HEK293 (cell line): ENCODE measurements around the gene NUCB2.

ENCODE experiments used
- CTCF ChIA-PET: fragments of 350-600 bp; formaldehyde crosslinking; extraction: SDS; loops from one replicate; lab custom pipeline; 2021; ENCODE audit warnings: antibody characterized with exemption; lab: Yijun Ruan, JAX
- POLR2A ChIA-PET: fragments of 300-600 bp; formaldehyde crosslinking; extraction: SDS; loops from one replicate; lab custom pipeline; 2020; ENCODE audit warnings: antibody characterized with exemption, inconsistent platforms; lab: Yijun Ruan, JAX
- H3K27ac ChIP-seq: fragments of 200-500 bp; sonication (Bioruptor generic); 2 replicates; pipeline ENCODE4 v1.5.1; 2014; ENCODE audit warnings: low read depth, low read length, control low read depth, inconsistent platforms; ENCODE audit errors: extremely low read depth
- H3K36me3 ChIP-seq, 2 experiments: fragments of 200-500 bp in 1 of 2; sonication (Bioruptor generic) in 1 of 2; 1 replicate in 1 of 2; 2 replicates in 1 of 2; pipeline ENCODE4 v1.5.1; 2014 to 2017; ENCODE audit warnings: inconsistent platforms in 2 of 2, low read length in 2 of 2; ENCODE audit not compliant: control insufficient read depth in 2 of 2, insufficient read depth in 1 of 2
- H3K4me1 ChIP-seq: fragments of 200-500 bp; sonication (Bioruptor generic); 2 replicates; pipeline ENCODE4 v1.5.1; 2014; ENCODE audit warnings: mild to moderate bottlenecking, low read length, inconsistent platforms; ENCODE audit not compliant: control insufficient read depth, insufficient read depth
- H3K4me3 ChIP-seq: 2 replicates; pipeline ENCODE4 v1.5.1; 2011; ENCODE audit warnings: low read depth, mild to moderate bottlenecking, control low read depth, low read length, moderate library complexity
- H3K9me3 ChIP-seq: fragments of 200-500 bp; sonication (Bioruptor generic); 2 replicates; pipeline ENCODE4 v1.5.1; 2014; ENCODE audit warnings: low read depth, low read length, inconsistent platforms; ENCODE audit not compliant: control insufficient read depth, insufficient read depth
- BCL11A ChIP-seq: fragments of 450-650 bp; formaldehyde crosslinking; IDR thresholded peaks from 2 replicates; pipeline ENCODE4 v1.5.1; 2016; ENCODE audit warnings: low read depth, missing biosample characterization, missing genetic modification characterization
- FEZF1 ChIP-seq: fragments of 450-650 bp; formaldehyde crosslinking; IDR thresholded peaks from 2 replicates; pipeline ENCODE4 v1.5.1; 2016; ENCODE audit warnings: missing biosample characterization, missing genetic modification characterization
- KLF8 ChIP-seq: fragments of 450-650 bp; formaldehyde crosslinking; IDR thresholded peaks from 2 replicates; pipeline ENCODE4 v1.5.1; 2016; ENCODE audit warnings: missing biosample characterization, missing genetic modification characterization
- KLF9 ChIP-seq: fragments of 450-650 bp; formaldehyde crosslinking; IDR thresholded peaks from 2 replicates; pipeline ENCODE4 v1.5.1; 2016; ENCODE audit warnings: missing biosample characterization, missing genetic modification characterization, low read depth
- OSR2 ChIP-seq: fragments of 450-650 bp; formaldehyde crosslinking; IDR thresholded peaks from 2 replicates; pipeline ENCODE4 v1.5.1; 2016; ENCODE audit warnings: missing biosample characterization, missing genetic modification characterization
- SP3 ChIP-seq: fragments of 450-650 bp; formaldehyde crosslinking; IDR thresholded peaks from 2 replicates; pipeline ENCODE4 v1.5.1; 2016; ENCODE audit warnings: missing biosample characterization, missing genetic modification characterization
- WT1 ChIP-seq: fragments of 450-650 bp; formaldehyde crosslinking; IDR thresholded peaks from 2 replicates; pipeline ENCODE4 v1.5.1; 2016; ENCODE audit warnings: missing biosample characterization, missing genetic modification characterization
- ZNF174 ChIP-seq: fragments of 450-650 bp; formaldehyde crosslinking; IDR thresholded peaks from 2 replicates; pipeline ENCODE4 v1.5.0; 2017; ENCODE audit warnings: missing biosample characterization, mild to moderate bottlenecking, missing genetic modification characterization
- ZNF292 ChIP-seq: fragments of 450-650 bp; formaldehyde crosslinking; IDR thresholded peaks from 2 replicates; pipeline ENCODE4 v1.5.1; 2016; ENCODE audit warnings: low read depth, missing biosample characterization, missing genetic modification characterization, borderline replicate concordance
- ZNF311 ChIP-seq: fragments of 450-650 bp; formaldehyde crosslinking; IDR thresholded peaks from 2 replicates; pipeline ENCODE4 v1.5.1; 2017; ENCODE audit warnings: missing biosample characterization, missing genetic modification characterization, borderline replicate concordance
- ZNF354C ChIP-seq: fragments of 450-650 bp; formaldehyde crosslinking; IDR thresholded peaks from 2 replicates; pipeline ENCODE4 v1.5.1; 2016; ENCODE audit warnings: missing biosample characterization, missing genetic modification characterization, low read depth, borderline replicate concordance
- ZNF423 ChIP-seq: fragments of 450-650 bp; formaldehyde crosslinking; IDR thresholded peaks from 2 replicates; pipeline ENCODE4 v1.5.1; 2016; ENCODE audit warnings: missing biosample characterization, missing genetic modification characterization
- ZNF610 ChIP-seq: fragments of 450-650 bp; formaldehyde crosslinking; IDR thresholded peaks from 2 replicates; pipeline ENCODE4 v1.5.1; 2016; ENCODE audit warnings: missing biosample characterization, missing genetic modification characterization, borderline replicate concordance
- ZNF664 ChIP-seq: fragments of 450-650 bp; formaldehyde crosslinking; IDR thresholded peaks from 2 replicates; pipeline ENCODE4 v1.5.1; 2016; ENCODE audit warnings: missing biosample characterization, missing genetic modification characterization
- ZNF768 ChIP-seq: fragments of 450-650 bp; formaldehyde crosslinking; IDR thresholded peaks from 2 replicates; pipeline ENCODE4 v1.5.1; 2018; ENCODE audit warnings: missing biosample characterization, mild to moderate bottlenecking, missing genetic modification characterization
- ZSCAN16 ChIP-seq: fragments of 450-650 bp; formaldehyde crosslinking; IDR thresholded peaks from 2 replicates; pipeline ENCODE4 v1.5.1; 2016; ENCODE audit warnings: missing biosample characterization, missing genetic modification characterization
- TF ChIP-seq, protein P1 (sequence below): fragments of 450-650 bp; formaldehyde crosslinking; IDR thresholded peaks from 2 replicates; pipeline ENCODE4 v1.5.1; 2016; ENCODE audit warnings: missing biosample characterization, missing genetic modification characterization
- TF ChIP-seq, protein P2 (sequence below): fragments of 450-650 bp; formaldehyde crosslinking; IDR thresholded peaks from 2 replicates; pipeline ENCODE4 v1.5.1; 2016; ENCODE audit warnings: missing biosample characterization, missing genetic modification characterization
- TF ChIP-seq, protein P3 (sequence below): fragments of 450-650 bp; formaldehyde crosslinking; IDR thresholded peaks from 2 replicates; pipeline ENCODE4 v1.5.1; 2016; ENCODE audit warnings: missing biosample characterization, missing genetic modification characterization, borderline replicate concordance
- TF ChIP-seq, protein P4 (sequence below): fragments of 450-650 bp; formaldehyde crosslinking; IDR thresholded peaks from 2 replicates; pipeline ENCODE4 v1.5.1; 2017; ENCODE audit warnings: missing biosample characterization, missing genetic modification characterization

NUCB2 gene

DNA sequence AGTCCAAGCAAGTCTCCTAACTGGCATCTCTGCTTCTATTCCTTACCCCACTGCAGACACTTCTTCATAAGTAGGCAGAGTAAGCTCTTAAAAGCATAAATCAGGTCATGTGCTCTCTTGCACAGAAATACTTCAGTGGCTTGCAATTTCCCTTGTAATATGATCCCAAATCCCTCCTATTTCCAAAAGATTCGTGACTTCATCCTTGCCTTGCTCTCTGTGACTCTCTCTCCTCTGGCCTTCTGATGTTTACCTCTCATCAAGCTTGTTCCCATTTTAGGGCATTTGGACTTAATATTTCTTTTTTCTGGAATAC lies 37.7 kb downstream of the NUCB2 start (continued):
- TF ChIP-seq ZNF768 (tag by site-specific recombination) (no peak), ZNF423 (no peak), SP3 (tag by site-specific recombination) (no peak), ZNF664 (tag by site-specific recombination) (no peak), ZSCAN16 (no peak), KLF9 (tag by site-specific recombination) (no peak), ZNF354C (tag by site-specific recombination) (no peak), BCL11A (tag by site-specific recombination) (no peak; the same call in 1 of the 2 replicates), FEZF1 (tag by site-specific recombination) (no peak; the same call in 1 of the 2 replicates), ZNF311 (tag by site-specific recombination) (no peak), ZNF174 (tag by site-specific recombination) (no peak)
- TF ChIP-seq, protein P1, sequence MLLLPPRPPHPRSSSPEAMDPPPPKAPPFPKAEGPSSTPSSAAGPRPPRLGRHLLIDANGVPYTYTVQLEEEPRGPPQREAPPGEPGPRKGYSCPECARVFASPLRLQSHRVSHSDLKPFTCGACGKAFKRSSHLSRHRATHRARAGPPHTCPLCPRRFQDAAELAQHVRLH (tag by site-specific recombination): 0 out of 2 replicates have a peak, but pooled peaks have one; percentile 10
- TF ChIP-seq, protein P2, sequence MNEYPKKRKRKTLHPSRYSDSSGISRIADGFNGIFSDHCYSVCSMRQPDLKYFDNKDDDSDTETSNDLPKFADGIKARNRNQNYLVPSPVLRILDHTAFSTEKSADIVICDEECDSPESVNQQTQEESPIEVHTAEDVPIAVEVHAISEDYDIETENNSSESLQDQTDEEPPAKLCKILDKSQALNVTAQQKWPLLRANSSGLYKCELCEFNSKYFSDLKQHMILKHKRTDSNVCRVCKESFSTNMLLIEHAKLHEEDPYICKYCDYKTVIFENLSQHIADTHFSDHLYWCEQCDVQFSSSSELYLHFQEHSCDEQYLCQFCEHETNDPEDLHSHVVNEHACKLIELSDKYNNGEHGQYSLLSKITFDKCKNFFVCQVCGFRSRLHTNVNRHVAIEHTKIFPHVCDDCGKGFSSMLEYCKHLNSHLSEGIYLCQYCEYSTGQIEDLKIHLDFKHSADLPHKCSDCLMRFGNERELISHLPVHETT: no peak
- TF ChIP-seq, protein P3, sequence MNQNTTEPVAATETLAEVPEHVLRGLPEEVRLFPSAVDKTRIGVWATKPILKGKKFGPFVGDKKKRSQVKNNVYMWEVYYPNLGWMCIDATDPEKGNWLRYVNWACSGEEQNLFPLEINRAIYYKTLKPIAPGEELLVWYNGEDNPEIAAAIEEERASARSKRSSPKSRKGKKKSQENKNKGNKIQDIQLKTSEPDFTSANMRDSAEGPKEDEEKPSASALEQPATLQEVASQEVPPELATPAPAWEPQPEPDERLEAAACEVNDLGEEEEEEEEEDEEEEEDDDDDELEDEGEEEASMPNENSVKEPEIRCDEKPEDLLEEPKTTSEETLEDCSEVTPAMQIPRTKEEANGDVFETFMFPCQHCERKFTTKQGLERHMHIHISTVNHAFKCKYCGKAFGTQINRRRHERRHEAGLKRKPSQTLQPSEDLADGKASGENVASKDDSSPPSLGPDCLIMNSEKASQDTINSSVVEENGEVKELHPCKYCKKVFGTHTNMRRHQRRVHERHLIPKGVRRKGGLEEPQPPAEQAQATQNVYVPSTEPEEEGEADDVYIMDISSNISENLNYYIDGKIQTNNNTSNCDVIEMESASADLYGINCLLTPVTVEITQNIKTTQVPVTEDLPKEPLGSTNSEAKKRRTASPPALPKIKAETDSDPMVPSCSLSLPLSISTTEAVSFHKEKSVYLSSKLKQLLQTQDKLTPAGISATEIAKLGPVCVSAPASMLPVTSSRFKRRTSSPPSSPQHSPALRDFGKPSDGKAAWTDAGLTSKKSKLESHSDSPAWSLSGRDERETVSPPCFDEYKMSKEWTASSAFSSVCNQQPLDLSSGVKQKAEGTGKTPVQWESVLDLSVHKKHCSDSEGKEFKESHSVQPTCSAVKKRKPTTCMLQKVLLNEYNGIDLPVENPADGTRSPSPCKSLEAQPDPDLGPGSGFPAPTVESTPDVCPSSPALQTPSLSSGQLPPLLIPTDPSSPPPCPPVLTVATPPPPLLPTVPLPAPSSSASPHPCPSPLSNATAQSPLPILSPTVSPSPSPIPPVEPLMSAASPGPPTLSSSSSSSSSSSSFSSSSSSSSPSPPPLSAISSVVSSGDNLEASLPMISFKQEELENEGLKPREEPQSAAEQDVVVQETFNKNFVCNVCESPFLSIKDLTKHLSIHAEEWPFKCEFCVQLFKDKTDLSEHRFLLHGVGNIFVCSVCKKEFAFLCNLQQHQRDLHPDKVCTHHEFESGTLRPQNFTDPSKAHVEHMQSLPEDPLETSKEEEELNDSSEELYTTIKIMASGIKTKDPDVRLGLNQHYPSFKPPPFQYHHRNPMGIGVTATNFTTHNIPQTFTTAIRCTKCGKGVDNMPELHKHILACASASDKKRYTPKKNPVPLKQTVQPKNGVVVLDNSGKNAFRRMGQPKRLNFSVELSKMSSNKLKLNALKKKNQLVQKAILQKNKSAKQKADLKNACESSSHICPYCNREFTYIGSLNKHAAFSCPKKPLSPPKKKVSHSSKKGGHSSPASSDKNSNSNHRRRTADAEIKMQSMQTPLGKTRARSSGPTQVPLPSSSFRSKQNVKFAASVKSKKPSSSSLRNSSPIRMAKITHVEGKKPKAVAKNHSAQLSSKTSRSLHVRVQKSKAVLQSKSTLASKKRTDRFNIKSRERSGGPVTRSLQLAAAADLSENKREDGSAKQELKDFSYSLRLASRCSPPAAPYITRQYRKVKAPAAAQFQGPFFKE (tag by site-specific recombination): no peak
- TF ChIP-seq, protein P4, sequence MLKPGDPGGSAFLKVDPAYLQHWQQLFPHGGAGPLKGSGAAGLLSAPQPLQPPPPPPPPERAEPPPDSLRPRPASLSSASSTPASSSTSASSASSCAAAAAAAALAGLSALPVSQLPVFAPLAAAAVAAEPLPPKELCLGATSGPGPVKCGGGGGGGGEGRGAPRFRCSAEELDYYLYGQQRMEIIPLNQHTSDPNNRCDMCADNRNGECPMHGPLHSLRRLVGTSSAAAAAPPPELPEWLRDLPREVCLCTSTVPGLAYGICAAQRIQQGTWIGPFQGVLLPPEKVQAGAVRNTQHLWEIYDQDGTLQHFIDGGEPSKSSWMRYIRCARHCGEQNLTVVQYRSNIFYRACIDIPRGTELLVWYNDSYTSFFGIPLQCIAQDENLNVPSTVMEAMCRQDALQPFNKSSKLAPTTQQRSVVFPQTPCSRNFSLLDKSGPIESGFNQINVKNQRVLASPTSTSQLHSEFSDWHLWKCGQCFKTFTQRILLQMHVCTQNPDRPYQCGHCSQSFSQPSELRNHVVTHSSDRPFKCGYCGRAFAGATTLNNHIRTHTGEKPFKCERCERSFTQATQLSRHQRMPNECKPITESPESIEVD: peak; percentile 90
- TF ChIP-seq, all 188 proteins: peak for 26

DNA sequence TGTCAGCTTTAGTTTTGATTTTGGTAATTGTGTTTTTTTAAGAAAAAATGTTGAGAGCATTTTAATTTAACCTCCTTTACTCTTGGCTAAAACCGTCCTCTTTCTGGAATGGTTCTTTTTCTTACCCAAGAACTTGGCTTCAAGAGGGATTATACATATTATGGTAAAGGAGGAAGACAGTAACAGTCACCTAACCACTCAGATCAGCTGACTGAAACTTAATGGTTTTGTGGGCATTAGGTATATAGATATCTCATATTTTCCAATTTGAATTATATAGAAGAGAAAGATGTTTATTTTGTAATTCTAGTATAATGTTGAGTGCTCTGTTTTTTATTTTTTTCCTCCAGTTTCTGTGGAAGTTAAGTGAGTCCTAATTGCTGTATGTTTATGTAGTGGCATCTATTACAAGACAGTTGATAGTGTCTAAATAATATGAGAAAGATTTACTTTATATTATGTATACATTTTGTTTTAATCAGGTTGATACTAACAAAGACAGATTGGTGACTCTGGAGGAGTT lies 38.4 kb downstream of the NUCB2 start:
- TF ChIP-seq BCL11A (tag by site-specific recombination) (peak; percentile 69; the same call in 1 of the 2 replicates), OSR2 (tag by site-specific recombination) (peak; percentile 22; the same call in 1 of the 2 replicates), ZNF610 (no peak), KLF8 (0 out of 2 replicates have a peak, but pooled peaks have one; percentile 15), WT1 (tag by site-specific recombination) (peak; percentile 66), ZNF292 (no peak)
- TF ChIP-seq, protein P4: peak; percentile 71
- Histone ChIP-seq H3K36me3 (peaks cover 3 to 26% of the 10 kb centered on the region in 2 experiments; a peak in 2 of 3 replicates), H3K4me1 (no peaks in the 10 kb centered on the region), H3K4me3 (no peak overlapping the region), H3K27ac (no peak overlapping the region), H3K9me3 (no peaks in the 10 kb centered on the region)
- ChIA-PET CTCF (no interaction called here), POLR2A (interaction anchor here (0.7 kb wide), 1 partner anchor 37 kb away, joined by 3 read pairs; the partner anchor contains the start of gene NCR3LG1)
